ENCODE data around the gene RNF208. TPM values are rescaled to one million over a fixed set of nuclear protein-coding genes. Genes with fewer than 3 reads are reported as not detected.

RNF208 gene
- total and polyA plus RNA-seq, 9 of the 15 experiments (the other 6 are each of a cell fraction or from before 2014, with no cell fraction given): 0.15 to 6.9 (median 0.50) TPM; not detected in 2

GRCh38 chr9:137252555-137253506 is 30.8 kb upstream of the RNF208 start (continued):
- TF ChIP-seq ZNF707 (CRISPR knock-in tag; conservative IDR thresholded peaks at IDR 0.05) (no peak), FOXM1 (IDR thresholded peaks at IDR 0.05; ENCODE audit: low read depth) (no peak), FOXM1 (CRISPR knock-in tag; IDR thresholded peaks at IDR 0.05; ENCODE audit: low read depth) (no peak), EGR1 (conservative IDR thresholded peaks at IDR 0.05) (0 out of 2 replicates have a peak, but pooled peaks have one; percentile 22), MTA2 (IDR thresholded peaks at IDR 0.05; ENCODE audit: low read depth) (no peak), EWSR1 (IDR thresholded peaks at IDR 0.05; ENCODE audit: borderline replicate concordance, low read depth, partially characterized antibody) (no peak), SAP30 (IDR thresholded peaks at IDR 0.05; ENCODE audit: borderline replicate concordance, insufficient read depth, low read depth, low read length, poor library complexity, severe bottlenecking) (no peak), WHSC1 (IDR thresholded peaks at IDR 0.05; ENCODE audit: low read length) (no peak)

- no peaks in the 10 kb centered on the region for H3K27me3 ChIP-seq (ENCODE audit: control insufficient read depth in 2 of 2, insufficient read depth in 2 of 2, low read length in 2 of 2)
- BruUV-seq (replicated peaks): no TSS peak
- TF ChIP-seq ZNF398 (CRISPR knock-in tag; IDR thresholded peaks at IDR 0.05) (no peak), POLR2G (IDR thresholded peaks at IDR 0.05; ENCODE audit: low read depth, low read length) (0 out of 2 replicates have a peak, but pooled peaks have one; percentile 35)
- H3K4me3 ChIP-seq: no peak overlapping the region
- FAIRE-seq: no peak
- H3K9me3 ChIP-seq (replicated peaks; ENCODE audit: control insufficient read depth, insufficient read depth, low read depth, low read length): no peaks in the 10 kb centered on the region
- CTCF ChIA-PET (ENCODE audit: low intra/inter-chr PET ratio): no interaction called here
- peak overlapping the region in 1 of 2 experiments; percentile 65; a peak in 2 of 4 replicates for H3K9ac ChIP-seq (ENCODE audit: insufficient read depth in 1 of 2, low read depth in 2 of 2, low read length in 2 of 2)
- peaks cover 7% of the 10 kb centered on the region for H3K36me3 ChIP-seq (ENCODE audit: control insufficient read depth, insufficient read depth, low read length)
- ATAC-seq: no peak
- no peaks in the 10 kb centered on the region; the same call in 1 of the 2 replicates for H4K20me1 ChIP-seq (replicated peaks; ENCODE audit: control insufficient read depth, insufficient read depth, low read length)
- in situ Hi-C loops (cut with MboI) (no loop called here), intact Hi-C loops (cut with micrococcal nuclease) (no loop called here)
- POLR2A ChIA-PET: interaction anchor here (8.3 kb wide), 1 partner anchor 9 kb away, joined by 221 read pairs; the partner anchor contains the start of gene TUBB4B
- H3K27ac ChIP-seq (ENCODE audit: extremely low read depth, low read depth, low read length): no peak overlapping the region
- H3K4me2 ChIP-seq (ENCODE audit: insufficient read depth, low read length): no peak overlapping the region
- no peak for DNase-seq (ENCODE audit: extremely low read depth in 1 of 4, low spot score in 3 of 4)
- no peaks in the 10 kb centered on the region for H3K9me1 ChIP-seq (ENCODE audit: control insufficient read depth, insufficient read depth, low read length)
- peaks cover 13 to 74% of the 10 kb centered on the region in 2 experiments for H3K4me1 ChIP-seq (replicated peaks in 1 of 2; ENCODE audit: control insufficient read depth in 2 of 2, insufficient read depth in 2 of 2, low read length in 2 of 2)
- no peak overlapping the region for H2AFZ ChIP-seq (ENCODE audit: low read depth, low read length)
- H3K79me2 ChIP-seq (ENCODE audit: control insufficient read depth, insufficient read depth, low read length): peaks cover 27% of the 10 kb centered on the region
- WGBS (ENCODE audit: insufficient coverage, low coverage, missing lambda C conversion rate): 78% methylated on average over 13 of the region's 22 CpGs
Observed at GRCh38 chr9:137251490-137252268, 29.6 kb upstream of the RNF208 start.

Measured in K562 (cell line).